HG03432 (cell line): ENCODE measurements around the gene TTLL3.

ENCODE experiments used
- ATAC-seq: cut with Tn5 transposase; IDR thresholded peaks from one replicate; pipeline ENCODE4 v1.9.1; 2021; ENCODE audit warnings: mild to moderate bottlenecking, moderate library complexity; ENCODE audit not compliant: unreplicated experiment

Gene TTLL3

DNA sequence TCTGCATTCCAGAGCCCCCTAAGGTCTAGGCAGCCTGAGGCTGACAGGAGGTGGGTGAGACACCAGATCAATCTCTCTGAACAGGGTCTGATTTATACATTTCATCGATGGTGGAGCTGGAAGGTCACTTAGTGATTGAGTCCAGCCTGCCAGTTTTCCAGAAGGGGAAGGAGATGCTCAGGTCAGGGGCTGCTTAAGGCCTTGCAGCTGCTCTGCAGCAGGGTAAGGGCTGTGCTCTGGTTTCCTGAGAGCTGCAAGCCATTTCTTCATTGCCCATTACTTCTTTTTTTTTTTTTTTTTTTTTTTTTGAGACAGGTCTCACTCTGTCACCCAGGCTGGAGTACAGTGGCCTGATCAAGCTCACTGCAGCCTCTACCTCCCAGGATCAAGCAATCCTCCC lies 28.5 kb upstream of the TTLL3 start:
- no peak for ATAC-seq

- ATAC-seq, result no peak
These were observed 28.0 kb upstream of the TTLL3 start for GRCh38 chr3:9781978-9782603.

DNA sequence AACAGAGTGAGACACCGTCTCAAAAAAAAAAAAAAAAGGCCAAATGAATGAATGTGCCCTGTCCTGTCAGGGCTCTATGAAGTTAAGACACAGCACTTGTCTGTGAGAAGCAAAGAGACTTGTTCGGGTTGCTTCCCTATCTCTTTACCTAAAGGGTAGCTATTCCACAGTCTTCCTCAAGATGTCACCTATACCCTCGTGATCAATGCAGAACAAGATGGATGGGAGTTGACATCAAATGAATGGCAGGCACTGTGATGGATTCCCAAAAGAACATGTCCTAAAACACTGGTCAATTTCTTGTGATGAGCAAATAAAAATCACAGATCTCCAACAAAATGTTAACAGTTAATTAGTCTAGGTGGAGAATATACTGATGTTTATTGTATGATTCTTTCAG lies 27.3 kb upstream of the TTLL3 start:
- ATAC-seq, result no peak

GRCh38 chr3:9783954-9784353 lies 26.1 kb upstream of the TTLL3 start:
- ATAC-seq, result no peak

DNA sequence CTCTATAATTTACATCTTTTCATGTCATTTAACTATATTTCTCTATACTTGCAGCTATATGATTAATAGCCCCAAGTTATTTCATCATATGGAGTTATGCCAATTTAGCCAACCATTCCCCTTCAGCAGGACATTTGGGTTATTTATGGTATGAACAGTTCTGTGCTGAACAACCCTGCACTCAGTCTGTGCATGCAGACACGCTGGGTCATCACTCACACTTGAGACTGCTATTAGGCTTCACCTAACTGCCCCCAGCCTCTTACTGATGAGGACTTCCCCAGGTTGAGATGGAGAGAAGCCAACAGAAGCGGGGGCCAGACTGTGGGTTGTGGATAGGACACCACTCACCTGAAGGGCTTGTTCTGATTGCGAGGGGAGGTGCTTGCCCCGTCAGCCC lies 25.1 kb upstream of the TTLL3 start:
- no peak for ATAC-seq

- no peak for ATAC-seq
These were observed 24.5 kb upstream of the TTLL3 start for GRCh38 chr3:9785602-9786001.

- ATAC-seq, result no peak
These were observed 23.8 kb upstream of the TTLL3 start for GRCh38 chr3:9786209-9786739.

- ATAC-seq, result no peak
These were observed 23.0 kb upstream of the TTLL3 start for GRCh38 chr3:9786825-9787669.

DNA sequence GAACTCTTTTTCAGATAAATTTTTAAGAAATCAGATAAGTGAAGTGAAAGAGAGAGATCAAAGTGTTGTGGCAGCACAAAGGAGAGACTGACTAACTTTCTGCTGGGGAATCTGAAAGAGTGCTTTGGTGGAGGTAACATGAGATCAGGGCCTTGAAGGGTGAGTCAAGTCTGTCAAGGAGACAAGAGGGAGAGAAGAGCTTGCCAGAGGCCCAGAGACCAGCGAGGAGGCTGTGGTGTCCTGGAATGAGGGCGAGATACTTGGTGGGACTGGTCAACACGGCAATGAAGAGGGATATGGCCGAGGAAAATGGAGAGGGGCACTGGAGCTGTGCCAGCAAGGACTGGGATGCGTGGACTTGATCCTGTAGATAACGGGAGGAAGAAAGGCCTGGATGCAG lies 22.3 kb upstream of the TTLL3 start:
- ATAC-seq, result no peak

DNA sequence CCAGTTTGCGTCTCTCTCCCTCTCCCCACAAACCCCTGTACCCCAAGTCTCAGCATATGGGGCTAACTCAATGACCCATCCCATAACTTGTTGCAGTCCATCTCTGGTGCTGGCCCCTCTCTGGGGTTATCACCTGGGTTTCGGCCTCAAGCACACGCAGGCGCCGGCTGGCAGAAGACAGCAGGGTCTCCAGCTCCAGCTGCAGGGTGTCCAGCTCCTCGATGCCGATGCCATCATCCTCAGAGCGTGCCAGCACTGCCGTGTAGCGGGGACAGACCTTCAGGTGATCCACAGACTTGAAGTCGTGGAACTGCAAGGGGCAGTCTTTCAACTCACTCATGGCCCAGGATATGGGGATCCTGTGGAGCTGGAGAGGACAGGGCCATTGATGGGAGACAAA lies 18.9 kb upstream of the TTLL3 start:
- no peak for ATAC-seq

GRCh38 chr3:9791790-9792404 lies 18.2 kb upstream of the TTLL3 start:
- ATAC-seq, result no peak

DNA sequence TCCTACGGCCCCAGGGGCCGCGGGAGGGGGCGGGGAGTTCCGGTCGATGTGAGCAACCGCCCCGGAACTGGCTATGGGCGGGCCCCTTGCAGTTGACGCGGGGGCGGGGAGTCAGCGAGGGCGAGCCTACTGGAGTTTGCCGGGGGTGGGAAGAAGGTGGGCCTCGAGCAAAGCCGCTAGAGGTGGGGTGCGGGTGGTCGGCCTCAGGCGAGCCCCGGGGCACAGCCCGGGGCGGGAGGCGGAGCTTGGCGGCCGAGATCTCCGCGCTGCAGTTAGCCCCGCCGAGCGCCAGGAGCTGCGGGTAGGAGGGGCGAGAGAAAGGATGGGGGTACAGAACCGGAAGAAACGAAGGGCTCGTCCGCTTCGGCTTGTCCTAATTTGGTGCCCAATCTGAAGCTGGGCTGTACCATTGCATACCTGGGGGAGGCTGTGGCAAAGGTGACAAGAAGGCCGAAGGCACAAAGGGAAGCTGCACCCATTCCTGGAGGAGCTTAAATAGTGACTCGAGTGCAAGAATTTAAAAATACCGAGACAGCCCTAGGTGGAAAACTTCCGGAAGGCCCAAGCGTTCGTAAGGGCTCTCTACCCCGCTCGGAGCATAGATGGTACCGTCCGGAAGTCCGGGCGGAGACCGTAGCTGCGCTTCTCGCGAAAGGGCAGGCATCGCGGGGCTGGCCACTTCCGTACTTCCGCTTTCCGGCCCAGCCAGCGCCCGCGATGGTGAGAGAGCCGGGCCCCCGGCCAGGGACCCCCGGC lies 17.5 kb upstream of the TTLL3 start, which contains the start of the genes ARPC4 and TADA3:
TSS of gene ARPC4 (plus strand) at position 678 of the 756 bp plus-strand sequence. CDS start at position 718, 40 bp downstream.
TSS of gene TADA3 (minus strand) at position 69 of the 756 bp plus-strand sequence. CDS start 1,007 bp downstream, outside the sequence.
- ATAC-seq, result peak; percentile 84

- peak; percentile 3 for ATAC-seq
These were observed 16.8 kb upstream of the TTLL3 start for GRCh38 chr3:9793161-9793781.

DNA sequence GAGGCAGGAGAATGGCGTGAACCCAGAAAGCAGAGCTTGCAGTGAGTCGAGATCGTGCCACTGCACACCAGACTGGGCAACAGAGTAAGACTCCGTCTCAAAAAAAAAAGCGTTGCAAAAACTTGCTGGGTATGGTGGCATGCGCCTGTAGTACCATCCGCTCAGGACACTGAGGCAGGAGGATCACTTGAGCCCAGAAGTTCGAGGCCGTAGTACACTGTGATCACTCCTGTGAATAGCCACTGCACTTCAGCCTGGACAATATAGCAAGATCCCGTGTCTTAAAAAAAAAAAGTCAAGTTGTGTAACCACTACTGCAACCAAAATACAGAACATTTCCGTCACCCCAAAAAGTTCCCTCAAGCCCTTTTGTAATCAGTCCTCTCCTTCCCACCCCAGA lies 15.7 kb upstream of the TTLL3 start:
- ATAC-seq, result no peak

DNA sequence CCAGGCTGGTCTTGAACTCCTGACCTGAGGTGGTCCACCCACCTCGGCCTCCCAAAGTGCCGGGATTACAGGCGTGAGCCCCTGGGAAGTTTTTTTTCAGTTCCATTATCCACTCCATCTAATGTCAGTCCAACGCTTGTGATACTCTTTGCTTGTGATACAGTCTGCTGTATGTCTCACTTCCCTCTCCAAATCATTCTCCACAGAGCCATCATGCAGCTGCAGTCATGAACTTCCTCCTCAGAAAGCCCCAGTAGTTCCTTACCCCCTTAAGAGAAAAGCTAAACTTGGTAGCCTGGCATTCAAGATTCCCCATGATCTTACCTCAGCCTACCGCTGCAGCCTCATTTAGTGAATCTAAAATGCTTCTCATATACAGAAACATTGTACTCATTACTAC lies 14.9 kb upstream of the TTLL3 start:
- no peak for ATAC-seq

- ATAC-seq, result no peak
These were observed 12.7 kb upstream of the TTLL3 start for GRCh38 chr3:9797196-9797945.

DNA sequence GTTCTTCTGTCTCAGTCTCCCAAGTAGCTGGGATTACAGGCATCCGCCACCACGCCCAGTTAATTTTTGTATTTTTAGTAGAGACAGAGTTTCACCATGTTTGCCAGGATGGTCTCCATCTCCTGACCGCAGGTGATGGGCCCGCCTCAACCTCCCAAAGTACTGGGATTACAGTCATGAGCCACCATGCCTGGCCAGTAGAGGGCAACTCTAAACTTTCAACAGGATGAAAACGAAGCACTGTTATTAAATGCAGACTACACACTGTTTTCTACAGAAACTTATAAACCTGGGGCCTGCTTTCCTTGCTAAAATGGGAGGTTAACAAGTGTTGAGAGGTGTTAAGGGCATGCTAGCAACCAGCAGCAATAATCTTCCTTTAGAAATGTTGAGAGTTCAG lies 9.5 kb upstream of the TTLL3 start:
- no peak for ATAC-seq

GRCh38 chr3:9803494-9803893 lies 6.6 kb upstream of the TTLL3 start:
- ATAC-seq, result no peak

- ATAC-seq, result no peak
These were observed 5.1 kb upstream of the TTLL3 start for GRCh38 chr3:9804996-9805395.

GRCh38 chr3:9806137-9806536 lies 3.9 kb upstream of the TTLL3 start:
- ATAC-seq, result no peak
